ENCODE measurements around the gene ZP1.

The ZP1 gene

GRCh38 chr11:60872961-60873524 lies 5.7 kb downstream of the ZP1 start:
- Histone ChIP-seq H3K4me3 (no peak overlapping the region), H3K27ac (peak overlapping the region in 1 of 21 experiments; percentile 42)

GRCh38 chr11:60873533-60873932 lies 6.2 kb downstream of the ZP1 start:
- Histone ChIP-seq H3K27ac (no peak overlapping the region), H3K4me3 (no peak overlapping the region)

GRCh38 chr11:60874421-60875365 lies 7.4 kb downstream of the ZP1 start:
- Histone ChIP-seq H3K4me3 (no peak overlapping the region), H3K27ac (no peak overlapping the region)

GRCh38 chr11:60875366-60876167 lies 8.2 kb downstream of the ZP1 start:
- Histone ChIP-seq H3K4me3 (no peak overlapping the region), H3K27ac (no peak overlapping the region)

GRCh38 chr11:60876168-60876485 lies 8.8 kb downstream of the ZP1 start:
- H3K27ac ChIP-seq = no peak overlapping the region

GRCh38 chr11:60878245-60879101 lies 11.1 kb downstream of the ZP1 start:
- H3K27ac ChIP-seq = peak overlapping the region in 2 of 21 experiments; percentile 20 to 28

More at GRCh38 chr11:60876168-60876485, 8.8 kb downstream of the ZP1 start:
- no peak overlapping the region for H3K4me3 ChIP-seq

GRCh38 chr11:60879104-60879503 lies 11.8 kb downstream of the ZP1 start:
- no peak overlapping the region for H3K27ac ChIP-seq

More at GRCh38 chr11:60878245-60879101, 11.1 kb downstream of the ZP1 start:
- no peak overlapping the region for H3K4me3 ChIP-seq

GRCh38 chr11:60879971-60880588 lies 12.7 kb downstream of the ZP1 start:
- no peak overlapping the region for H3K27ac ChIP-seq
- H3K4me3 ChIP-seq = no peak overlapping the region

More at GRCh38 chr11:60879104-60879503, 11.8 kb downstream of the ZP1 start:
- H3K4me3 ChIP-seq = no peak overlapping the region

GRCh38 chr11:60880643-60881282 lies 13.4 kb downstream of the ZP1 start:
- no peak overlapping the region for H3K4me3 ChIP-seq
- no peak overlapping the region for H3K27ac ChIP-seq

GRCh38 chr11:60887556-60887955 lies 20.2 kb downstream of the ZP1 start:
- Histone ChIP-seq H3K27ac (no peak overlapping the region), H3K4me3 (no peak overlapping the region)

- Histone ChIP-seq H3K27ac (no peak overlapping the region), H3K4me3 (no peak overlapping the region)
These were observed 22.5 kb downstream of the ZP1 start for GRCh38 chr11:60889869-60890311.

GRCh38 chr11:60890696-60891095 lies 23.4 kb downstream of the ZP1 start:
- Histone ChIP-seq H3K27ac (no peak overlapping the region), H3K4me3 (no peak overlapping the region)

- no peak overlapping the region for H3K27ac ChIP-seq
- H3K4me3 ChIP-seq = no peak overlapping the region
These were observed 23.9 kb downstream of the ZP1 start for GRCh38 chr11:60891103-60891741.

GRCh38 chr11:60895687-60896086 lies 28.3 kb downstream of the ZP1 start:
- no peak overlapping the region for H3K27ac ChIP-seq
- no peak overlapping the region for H3K4me3 ChIP-seq

GRCh38 chr11:60897496-60897895 lies 30.2 kb downstream of the ZP1 start:
- Histone ChIP-seq H3K27ac (no peak overlapping the region), H3K4me3 (no peak overlapping the region)

- no peak overlapping the region for H3K27ac ChIP-seq
- H3K4me3 ChIP-seq = no peak overlapping the region
These were observed 31.9 kb downstream of the ZP1 start for GRCh38 chr11:60899046-60899936.

- no peak overlapping the region for H3K4me3 ChIP-seq
- H3K27ac ChIP-seq = no peak overlapping the region
These were observed 32.6 kb downstream of the ZP1 start for GRCh38 chr11:60899977-60900376.

Measured in skin epidermis (tissue), 12 donors.